Stomach (tissue), 9 donors: ENCODE measurements around the gene SSTR3. TPM values are rescaled to one million over a fixed set of nuclear protein-coding genes. Genes with fewer than 3 reads are reported as not detected.
A peak's percentile ranks its signal among the peaks of the same experiment; 100 is the strongest.

Experiments used
- DNase-seq, 2 donors: peaks; one replicate each; pipeline versions ENCODE4 v3.0.0 to v3.0.0-alpha.2; 2013 to 2019
- H3K27ac ChIP-seq, 5 donors: fragments of 200-600 bp in 4 of 5; sonication (generic) in 4 of 5; one replicate each; pipeline ENCODE4 v1.5.1; 2013 to 2019; ENCODE audit warnings: mild to moderate bottlenecking in 1 of 5, moderate library complexity in 1 of 5
- H3K27me3 ChIP-seq, 3 donors: fragments of 200-600 bp; sonication (generic); one replicate each; pipeline ENCODE4 v1.5.1; 2017 to 2019; ENCODE audit warnings: mixed run types in 1 of 3
- H3K36me3 ChIP-seq, 4 donors: fragments of 200-600 bp; sonication (generic); 1 replicate in 3 of 4; 2 replicates in 1 of 4; pipeline ENCODE4 v1.5.1; 2016 to 2019
- H3K4me1 ChIP-seq, 4 donors: fragments of 200-600 bp; sonication (generic); one replicate each; pipeline ENCODE4 v1.5.1; 2016 to 2019
- H3K4me3 ChIP-seq, 4 donors: fragments of 200-600 bp; sonication (generic) in 3 of 4; one replicate each; pipeline ENCODE4 v1.5.1; 2016 to 2019; ENCODE audit warnings: mild to moderate bottlenecking in 1 of 4
- H3K9me3 ChIP-seq, 4 donors: fragments of 200-600 bp; sonication (generic); one replicate each; pipeline ENCODE4 v1.5.1; 2016 to 2019
- EP300 ChIP-seq: sonication (generic); formaldehyde crosslinking; IDR thresholded peaks from one replicate; pipeline ENCODE4 v1.6.1; 2017; ENCODE audit warnings: antibody characterized with exemption
- POLR2A ChIP-seq, 4 donors: fragments of 450-650 bp; IDR thresholded peaks; one replicate each; pipeline ENCODE4 v1.6.1; 2016; ENCODE audit warnings: antibody characterized with exemption in 4 of 4, control low read depth in 2 of 4, mild to moderate bottlenecking in 1 of 4, moderate library complexity in 1 of 4
- POLR2AphosphoS5 ChIP-seq, 3 donors: sonication (generic); formaldehyde crosslinking; IDR thresholded peaks; one replicate each; pipeline ENCODE4 v1.6.1; 2016; ENCODE audit warnings: antibody characterized with exemption in 3 of 3
- WGBS, 5 donors: extraction: QIAGEN DNeasy Blood & Tissue Kit in 3 of 5; methylation state at CpG; one replicate each; pipeline versions ENCODE4 v1.1.5 to v1.1.7; 2013 to 2018; 5-methylcytosine and 5-hydroxymethylcytosine counted together
- intact Hi-C: fragments of 100-400 bp; cut with DNase I; formaldehyde crosslinking; loops from one replicate; pipeline ENCODE4 v1.15.1; 2023; ENCODE audit warnings: low total_unique reads
- polyA plus RNA-seq, 3 donors: library from polyadenylated mRNA; stranded (reverse); fragments of 200-250 nt; gene quantifications; one replicate each; pipeline ENCODE4 v1.2.3, GENCODE V29; 2013
- total RNA-seq, 5 donors: library from RNA; depleted of rRNA; stranded (reverse); fragments of >200 nt; gene quantifications; one replicate each; pipeline versions ENCODE4 v1.1.0 to v1.2.3, GENCODE V29; 2014 to 2016
- TF ChIP-seq, protein P1 (sequence below), 7 experiments: fragments of 450-650 bp in 4 of 7; fragments of 200-600 bp in 3 of 7; sonication (generic) in 3 of 7; IDR thresholded peaks; one replicate each; pipeline ENCODE4 v1.5.1; 2016 to 2019; ENCODE audit warnings: antibody characterized with exemption in 7 of 7, control low read depth in 2 of 7, mild to moderate bottlenecking in 1 of 7
- donor health status: healthy with polysubstance abuse.
- donor health status: Bipolar disorder and iron deficiency.
- donor health status: healthy.

Gene SSTR3
- total and polyA plus RNA-seq, 8 donors, result 0.05 to 0.37 (median 0.12) TPM; not detected in 5

GRCh38 chr22:37190262-37190780, 22.0 kb downstream of the SSTR3 start:
- intact Hi-C loops, result no loop called here
- no peak for TF ChIP-seq EP300
- TF ChIP-seq, protein P1, sequence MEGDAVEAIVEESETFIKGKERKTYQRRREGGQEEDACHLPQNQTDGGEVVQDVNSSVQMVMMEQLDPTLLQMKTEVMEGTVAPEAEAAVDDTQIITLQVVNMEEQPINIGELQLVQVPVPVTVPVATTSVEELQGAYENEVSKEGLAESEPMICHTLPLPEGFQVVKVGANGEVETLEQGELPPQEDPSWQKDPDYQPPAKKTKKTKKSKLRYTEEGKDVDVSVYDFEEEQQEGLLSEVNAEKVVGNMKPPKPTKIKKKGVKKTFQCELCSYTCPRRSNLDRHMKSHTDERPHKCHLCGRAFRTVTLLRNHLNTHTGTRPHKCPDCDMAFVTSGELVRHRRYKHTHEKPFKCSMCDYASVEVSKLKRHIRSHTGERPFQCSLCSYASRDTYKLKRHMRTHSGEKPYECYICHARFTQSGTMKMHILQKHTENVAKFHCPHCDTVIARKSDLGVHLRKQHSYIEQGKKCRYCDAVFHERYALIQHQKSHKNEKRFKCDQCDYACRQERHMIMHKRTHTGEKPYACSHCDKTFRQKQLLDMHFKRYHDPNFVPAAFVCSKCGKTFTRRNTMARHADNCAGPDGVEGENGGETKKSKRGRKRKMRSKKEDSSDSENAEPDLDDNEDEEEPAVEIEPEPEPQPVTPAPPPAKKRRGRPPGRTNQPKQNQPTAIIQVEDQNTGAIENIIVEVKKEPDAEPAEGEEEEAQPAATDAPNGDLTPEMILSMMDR (IDR thresholded peaks at IDR 0.05), result no peak
- TF ChIP-seq POLR2AphosphoS5 (IDR thresholded peaks at IDR 0.05), result no peak
- TF ChIP-seq POLR2A (IDR thresholded peaks at IDR 0.05), result no peak
- no peaks in the 10 kb centered on the region for H3K27me3 ChIP-seq
- no peak overlapping the region for H3K4me3 ChIP-seq
- no peaks in the 10 kb centered on the region for H3K36me3 ChIP-seq
- DNase-seq, result no peak
- H3K4me1 ChIP-seq, result peaks cover 42 to 74% (median 44%) of the 10 kb centered on the region in 4 donors
- peak overlapping the region in 3 of 5 donors; percentile 82 to 89 (median 86) for H3K27ac ChIP-seq
- WGBS, 5 donors, result 21 to 38% (median 31%) methylated on average over 4 of the region's 4 CpGs
- no peaks in the 10 kb centered on the region for H3K9me3 ChIP-seq

DNA sequence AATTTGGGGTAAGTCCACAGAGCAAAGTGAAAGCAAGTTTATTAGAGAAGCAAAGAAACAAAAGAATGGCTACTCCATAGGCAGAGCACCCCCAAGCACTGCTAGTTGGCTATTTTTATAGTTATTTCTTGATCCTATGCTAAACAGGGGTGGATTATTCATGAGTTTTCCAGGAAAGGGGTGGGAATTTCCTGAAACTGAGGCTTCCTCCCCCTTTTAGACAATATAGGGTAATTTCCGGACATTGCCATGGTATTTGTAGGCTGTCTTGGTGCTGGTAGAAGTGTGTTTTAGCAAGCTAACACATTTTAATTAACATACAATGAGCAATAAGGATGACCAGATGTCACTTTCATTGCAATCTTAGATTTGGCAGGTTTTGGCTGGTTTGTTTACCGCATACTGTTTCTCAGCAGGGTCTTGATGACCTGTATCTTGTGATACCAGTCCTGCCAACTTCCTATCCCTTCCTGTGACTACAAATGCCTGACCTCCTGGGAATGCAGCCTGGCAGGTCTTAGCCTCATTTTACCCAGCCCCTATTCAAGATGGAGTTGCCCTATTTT, 23.3 kb downstream of the SSTR3 start:
- no peaks in the 10 kb centered on the region for H3K36me3 ChIP-seq
- peaks cover 42 to 76% (median 45%) of the 10 kb centered on the region in 4 donors for H3K4me1 ChIP-seq
- peak overlapping the region; percentile 31 to 89 (median 82) for H3K27ac ChIP-seq
- peak in 1 of 2 donors; percentile 69 for DNase-seq
- WGBS, 5 donors, result 33 to 61% (median 54%) methylated on average over 2 of the region's 2 CpGs
- peak overlapping the region in 2 of 4 donors; percentile 5 to 33 for H3K4me3 ChIP-seq
- intact Hi-C loops, result no loop called here
- H3K27me3 ChIP-seq, result no peaks in the 10 kb centered on the region
- TF ChIP-seq POLR2AphosphoS5 (IDR thresholded peaks at IDR 0.05) (no peak), EP300 (no peak), POLR2A (IDR thresholded peaks at IDR 0.05) (no peak)
- TF ChIP-seq, protein P1 (IDR thresholded peaks at IDR 0.05), result no peak
- H3K9me3 ChIP-seq, result no peaks in the 10 kb centered on the region

DNA sequence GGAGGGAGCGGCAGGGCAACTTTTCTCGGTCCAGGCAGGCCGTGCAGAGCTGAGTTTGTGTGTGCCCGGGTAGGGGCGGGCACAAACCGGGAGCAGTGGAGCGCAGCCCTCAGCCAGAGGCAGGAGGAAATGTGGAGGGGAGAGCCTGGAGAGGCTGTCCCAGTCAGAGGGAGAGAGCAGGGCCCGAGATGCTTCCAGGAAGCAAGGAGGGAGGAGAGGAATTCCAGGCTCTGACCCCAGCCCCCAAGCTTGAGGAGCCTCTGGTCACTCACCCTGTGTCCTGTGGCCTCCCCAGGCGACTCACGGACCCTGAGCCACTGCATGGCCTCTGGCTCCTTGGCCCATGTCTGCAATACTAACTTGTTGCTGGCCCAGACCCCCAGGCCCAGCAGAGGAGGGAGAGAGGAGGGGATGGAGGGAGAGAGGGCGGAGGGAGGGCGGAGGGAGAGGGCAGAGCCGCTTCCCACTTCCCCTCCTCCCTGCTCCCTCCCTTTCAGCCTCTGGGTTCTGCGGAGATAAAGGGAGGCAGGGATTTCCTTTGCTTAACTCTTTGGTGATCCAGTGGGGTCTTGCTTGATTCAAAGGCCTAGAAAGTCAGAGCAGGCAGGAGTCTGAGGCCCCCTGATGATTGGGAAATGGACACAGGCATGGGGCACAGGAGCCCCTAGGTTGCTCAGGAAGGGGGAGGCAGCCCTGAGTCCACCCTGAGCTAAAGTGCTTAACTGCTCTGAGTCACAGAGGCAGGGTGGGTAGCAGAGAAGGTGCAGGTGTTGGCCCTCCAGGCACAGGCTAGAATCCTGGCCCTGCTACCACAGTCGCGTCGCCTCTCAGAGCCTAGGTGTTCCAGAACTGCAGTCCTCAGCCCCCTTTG, 24.2 kb downstream of the SSTR3 start, which contains the start of gene C1QTNF6:
Gene C1QTNF6 (minus strand): TSS at position 357 of the 871 bp plus-strand sequence. CDS start 34 bp downstream, at position 323.
- TF ChIP-seq POLR2AphosphoS5 (IDR thresholded peaks at IDR 0.05) (no peak), EP300 (no peak)
- TF ChIP-seq, protein P1 (IDR thresholded peaks at IDR 0.05), result no peak
- intact Hi-C loops, result no loop called here
- H3K27ac ChIP-seq, result peak within 1 kb of the TSS; percentile 81 to 89 (median 86)
- WGBS, 5 donors, result 16 to 27% (median 23%) methylated on average over 12 to 17 of the region's 17 CpGs
- peaks cover 0 to under 1% (median 0%) of the 10 kb centered on the region in 4 donors for H3K36me3 ChIP-seq
- H3K4me3 ChIP-seq, result peak within 1 kb of the TSS; percentile 5 to 37 (median 32)
- DNase-seq, result peak; percentile 43 to 89
- H3K27me3 ChIP-seq, result no peaks in the 10 kb centered on the region
- H3K4me1 ChIP-seq, result peaks cover 38 to 78% (median 43%) of the 10 kb centered on the region in 4 donors
- H3K9me3 ChIP-seq, result no peaks in the 10 kb centered on the region

DNA sequence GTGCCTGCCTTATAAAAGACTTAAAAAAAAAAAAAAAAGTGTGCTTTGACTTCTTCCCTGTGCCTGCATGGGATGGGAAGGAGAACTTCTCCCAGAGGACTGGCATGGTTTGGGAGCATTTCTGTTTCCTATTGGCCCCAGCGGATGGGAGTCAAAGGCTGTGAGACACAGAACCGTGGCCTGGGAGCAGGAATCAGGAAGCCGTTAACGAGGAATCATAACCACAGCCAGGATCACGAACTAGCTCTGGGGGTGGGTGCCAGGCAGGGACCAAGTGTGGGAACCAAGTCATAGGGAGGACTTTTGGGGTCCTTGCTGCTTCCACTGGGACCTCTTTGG, 24.8 kb downstream of the SSTR3 start:
- no peak for TF ChIP-seq POLR2AphosphoS5 (IDR thresholded peaks at IDR 0.05)
- TF ChIP-seq, protein P1 (IDR thresholded peaks at IDR 0.05), result no peak
- no peak for TF ChIP-seq POLR2A (IDR thresholded peaks at IDR 0.05)
- no peak for TF ChIP-seq EP300
- Histone ChIP-seq H3K4me1 (peaks cover 32 to 72% (median 43%) of the 10 kb centered on the region in 4 donors), H3K9me3 (no peaks in the 10 kb centered on the region), H3K4me3 (peak overlapping the region; percentile 5 to 37 (median 32)), H3K27ac (peak overlapping the region; percentile 81 to 89 (median 86)), H3K36me3 (peaks cover 0 to 6% (median 1%) of the 10 kb centered on the region in 4 donors), H3K27me3 (no peaks in the 10 kb centered on the region)
- intact Hi-C loops, result no loop called here
- peak; percentile 38 to 58 for DNase-seq
- WGBS, 5 donors, result 7 to 19% (median 18%) methylated on average over 5 of the region's 5 CpGs
